Measurements from ENCODE around the gene CDH4. TPM values are rescaled to one million over a fixed set of nuclear protein-coding genes. Genes with fewer than 3 reads are reported as not detected.

The CDH4 gene
- polyA plus RNA-seq, 1 experiment: 1.5 TPM

DNA sequence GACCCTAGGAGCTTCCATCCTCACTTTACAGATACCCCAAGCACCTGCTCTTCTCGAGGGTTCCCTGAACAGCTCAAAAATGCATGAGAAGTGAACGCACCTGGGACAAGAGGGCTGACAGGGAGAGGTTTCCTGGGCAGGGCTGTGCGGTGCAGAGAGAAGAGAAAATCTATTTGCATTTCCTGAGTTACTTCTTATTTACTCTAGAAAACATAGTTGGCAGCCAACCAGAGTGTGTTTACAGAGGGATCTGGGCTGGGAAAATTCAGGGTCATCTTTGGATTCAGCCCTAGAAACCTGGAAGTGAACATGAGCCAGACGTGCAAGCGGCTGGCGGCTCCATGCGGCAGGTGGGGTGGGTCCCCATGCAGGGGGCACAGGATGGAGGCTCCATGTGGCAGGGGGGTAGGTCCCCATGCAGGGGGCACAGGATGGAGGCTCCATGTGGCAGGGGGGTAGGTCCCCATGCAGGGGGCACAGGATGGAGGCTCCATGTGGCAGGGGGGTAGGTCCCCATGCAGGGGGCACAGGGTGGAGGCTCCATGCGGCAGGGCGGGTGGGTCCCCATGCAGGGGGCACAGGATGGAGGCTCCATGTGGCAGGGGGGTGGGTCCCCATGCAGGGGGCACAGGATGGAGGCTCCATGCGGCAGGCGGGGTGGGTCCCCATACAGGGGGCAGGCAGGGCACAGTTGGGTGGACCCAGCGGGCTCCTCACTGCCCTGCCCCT is 471.6 kb downstream of the CDH4 start:
- Histone ChIP-seq H3K4me3 (ENCODE audit: low read depth, low read length) (no peak overlapping the region), H3K27me3 (ENCODE audit: control insufficient read depth, insufficient read depth, low read length) (no peaks in the 10 kb centered on the region), H3K36me3 (ENCODE audit: control insufficient read depth, insufficient read depth, low read length) (no peaks in the 10 kb centered on the region)
- TF ChIP-seq, protein P1, sequence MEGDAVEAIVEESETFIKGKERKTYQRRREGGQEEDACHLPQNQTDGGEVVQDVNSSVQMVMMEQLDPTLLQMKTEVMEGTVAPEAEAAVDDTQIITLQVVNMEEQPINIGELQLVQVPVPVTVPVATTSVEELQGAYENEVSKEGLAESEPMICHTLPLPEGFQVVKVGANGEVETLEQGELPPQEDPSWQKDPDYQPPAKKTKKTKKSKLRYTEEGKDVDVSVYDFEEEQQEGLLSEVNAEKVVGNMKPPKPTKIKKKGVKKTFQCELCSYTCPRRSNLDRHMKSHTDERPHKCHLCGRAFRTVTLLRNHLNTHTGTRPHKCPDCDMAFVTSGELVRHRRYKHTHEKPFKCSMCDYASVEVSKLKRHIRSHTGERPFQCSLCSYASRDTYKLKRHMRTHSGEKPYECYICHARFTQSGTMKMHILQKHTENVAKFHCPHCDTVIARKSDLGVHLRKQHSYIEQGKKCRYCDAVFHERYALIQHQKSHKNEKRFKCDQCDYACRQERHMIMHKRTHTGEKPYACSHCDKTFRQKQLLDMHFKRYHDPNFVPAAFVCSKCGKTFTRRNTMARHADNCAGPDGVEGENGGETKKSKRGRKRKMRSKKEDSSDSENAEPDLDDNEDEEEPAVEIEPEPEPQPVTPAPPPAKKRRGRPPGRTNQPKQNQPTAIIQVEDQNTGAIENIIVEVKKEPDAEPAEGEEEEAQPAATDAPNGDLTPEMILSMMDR (IDR thresholded peaks at IDR 0.05; ENCODE audit: insufficient read depth, low read depth, low read length): no peak
- ChIA-PET CTCF (interaction anchor here (0.7 kb wide), 1 partner anchor 24 kb away, joined by 3 read pairs; no protein-coding TSS in a partner anchor), POLR2A (no interaction called here)
- DNase-seq (ENCODE audit: low read depth): no peak

DNA sequence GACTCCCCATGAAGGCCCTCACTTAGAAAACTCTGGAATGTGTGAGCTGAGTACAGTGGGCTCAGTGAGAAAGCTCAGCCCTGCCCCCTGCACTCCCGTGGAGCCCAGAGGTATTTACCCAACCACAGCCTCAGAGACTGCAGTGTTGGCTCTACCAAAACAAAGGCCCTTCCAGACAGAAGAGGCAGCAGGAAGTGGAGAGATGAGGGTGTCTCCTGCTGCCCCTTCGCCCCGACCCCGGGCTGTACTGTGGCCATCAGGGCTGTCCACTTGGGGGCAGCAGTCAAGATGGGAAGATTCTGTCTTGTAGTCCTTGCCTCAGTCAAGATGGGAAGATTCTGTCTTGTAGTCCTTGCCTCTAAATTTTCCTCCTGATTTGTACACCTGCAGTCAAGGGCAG is 472.3 kb downstream of the CDH4 start:
- Histone ChIP-seq H3K27me3 (ENCODE audit: control insufficient read depth, insufficient read depth, low read length) (no peaks in the 10 kb centered on the region), H3K36me3 (ENCODE audit: control insufficient read depth, insufficient read depth, low read length) (no peaks in the 10 kb centered on the region), H3K4me3 (ENCODE audit: low read depth, low read length) (no peak overlapping the region)
- TF ChIP-seq, protein P1 (IDR thresholded peaks at IDR 0.05; ENCODE audit: insufficient read depth, low read depth, low read length): 0 out of 2 replicates have a peak, but pooled peaks have one; percentile 3
- CTCF ChIA-PET: interaction anchor here (1.0 kb wide), 1 partner anchor 18 kb away, joined by 4 read pairs; no protein-coding TSS in a partner anchor
- no peak for DNase-seq (ENCODE audit: low read depth)
- POLR2A ChIA-PET: no interaction called here

DNA sequence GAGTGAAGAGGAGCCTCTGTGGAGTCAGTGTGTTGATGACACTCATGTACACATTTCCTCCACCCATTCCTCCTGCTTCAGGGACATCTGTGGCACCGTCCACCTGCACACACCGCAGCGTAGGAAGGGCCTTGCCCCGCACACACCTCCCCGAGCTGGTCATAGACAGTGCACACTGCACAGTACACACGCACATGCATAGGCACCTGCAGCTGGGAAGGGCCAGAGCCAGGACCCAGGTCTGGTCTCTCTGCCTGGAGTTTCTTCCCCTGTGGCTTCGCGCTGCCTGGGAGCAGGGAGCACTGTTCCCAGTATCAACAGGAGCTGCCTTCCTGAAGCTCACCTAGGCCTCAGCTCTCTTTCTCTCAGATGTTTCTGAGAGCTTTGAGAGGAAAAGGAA is 473.1 kb downstream of the CDH4 start:
- Histone ChIP-seq H3K36me3 (ENCODE audit: control insufficient read depth, insufficient read depth, low read length) (no peaks in the 10 kb centered on the region), H3K4me3 (ENCODE audit: low read depth, low read length) (no peak overlapping the region), H3K27me3 (ENCODE audit: control insufficient read depth, insufficient read depth, low read length) (no peaks in the 10 kb centered on the region)
- POLR2A ChIA-PET: no interaction called here
- no peak for DNase-seq (ENCODE audit: low read depth)
- CTCF ChIA-PET: interaction anchor here (1.0 kb wide), 1 partner anchor 19 kb away, joined by 4 read pairs; no protein-coding TSS in a partner anchor
- TF ChIP-seq, protein P1 (IDR thresholded peaks at IDR 0.05; ENCODE audit: insufficient read depth, low read depth, low read length): no peak

DNA sequence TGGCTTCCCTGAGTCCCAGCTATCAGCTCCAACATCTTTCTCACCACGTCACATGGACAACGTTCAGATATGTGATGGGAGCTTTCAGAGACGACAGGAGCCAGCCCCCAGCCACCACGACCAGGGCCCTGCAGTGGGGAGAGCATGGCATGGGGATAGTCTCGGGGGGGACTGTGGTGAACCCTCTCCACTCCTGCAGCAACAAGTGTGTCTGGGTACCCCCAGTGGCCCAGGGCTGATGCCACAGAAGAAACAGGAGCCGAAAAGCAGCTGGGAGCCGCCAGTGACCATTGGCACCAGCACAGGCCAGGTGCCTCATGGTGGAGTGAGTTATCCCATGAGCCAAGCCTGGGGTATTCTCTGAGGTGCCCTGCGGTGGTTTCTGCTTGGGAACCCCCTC is 473.9 kb downstream of the CDH4 start:
- Histone ChIP-seq H3K4me3 (ENCODE audit: low read depth, low read length) (no peak overlapping the region), H3K36me3 (ENCODE audit: control insufficient read depth, insufficient read depth, low read length) (no peaks in the 10 kb centered on the region), H3K27me3 (ENCODE audit: control insufficient read depth, insufficient read depth, low read length) (no peaks in the 10 kb centered on the region)
- ChIA-PET CTCF (no interaction called here), POLR2A (no interaction called here)
- DNase-seq (ENCODE audit: low read depth): no peak
- TF ChIP-seq, protein P1 (IDR thresholded peaks at IDR 0.05; ENCODE audit: insufficient read depth, low read depth, low read length): no peak

DNA sequence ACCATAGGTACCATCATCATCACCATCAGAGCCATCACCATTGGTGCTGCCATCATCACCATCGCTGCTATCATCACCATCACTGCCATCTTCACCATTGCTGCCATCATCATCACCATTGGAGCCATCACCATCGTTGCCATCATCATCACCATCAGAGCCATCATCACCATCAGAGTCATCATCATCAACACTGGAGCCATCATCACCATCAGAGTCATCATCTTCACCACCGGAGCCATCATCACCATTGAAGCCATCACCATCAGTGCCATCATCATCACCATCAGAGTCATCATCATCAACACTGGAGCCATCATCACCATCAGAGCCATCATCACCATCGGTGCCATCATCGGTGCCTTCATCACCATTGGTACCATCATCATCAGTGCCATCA is 474.9 kb downstream of the CDH4 start:
- ChIA-PET CTCF (no interaction called here), POLR2A (no interaction called here)
- Histone ChIP-seq H3K4me3 (ENCODE audit: low read depth, low read length) (no peak overlapping the region), H3K36me3 (ENCODE audit: control insufficient read depth, insufficient read depth, low read length) (no peaks in the 10 kb centered on the region), H3K27me3 (ENCODE audit: control insufficient read depth, insufficient read depth, low read length) (no peaks in the 10 kb centered on the region)
- no peak for DNase-seq (ENCODE audit: low read depth)
- TF ChIP-seq, protein P1 (IDR thresholded peaks at IDR 0.05; ENCODE audit: insufficient read depth, low read depth, low read length): no peak

All from BJ (cell line).